Fibroblast of lung (primary cell): ENCODE results near the gene GBX2. TPM values are rescaled to one million over a fixed set of nuclear protein-coding genes. Genes with fewer than 3 reads are reported as not detected.

Experiments
- DNase-seq, 2 donors: peaks; one replicate each; pipeline versions ENCODE4 v3.0.0 to v3.0.0-alpha.2; 2010; ENCODE audit warnings: low read depth in 2 of 2
- H2AFZ ChIP-seq: 2 replicates; pipeline ENCODE4 v1.5.1; 2012; ENCODE audit warnings: low read length, control low read depth, inconsistent platforms
- H3K27ac ChIP-seq: 2 replicates; pipeline ENCODE4 v1.5.1; 2011; ENCODE audit warnings: low read length, control low read depth; ENCODE audit not compliant: insufficient read depth
- H3K27me3 ChIP-seq: 2 replicates; pipeline ENCODE4 v1.5.1; 2011; ENCODE audit warnings: mild to moderate bottlenecking, low read length; ENCODE audit not compliant: control insufficient read depth, insufficient read depth
- H3K36me3 ChIP-seq: 2 replicates; pipeline ENCODE4 v1.5.1; 2011; ENCODE audit warnings: low read length; ENCODE audit not compliant: control insufficient read depth, insufficient read depth
- H3K4me1 ChIP-seq: 2 replicates; pipeline ENCODE4 v1.5.1; 2011; ENCODE audit warnings: low read length; ENCODE audit not compliant: control insufficient read depth, insufficient read depth; ENCODE audit errors: extremely low read depth
- H3K4me2 ChIP-seq: 2 replicates; pipeline ENCODE4 v1.5.1; 2011; ENCODE audit warnings: low read length, control low read depth; ENCODE audit not compliant: insufficient read depth; ENCODE audit errors: extremely low read depth
- H3K4me3 ChIP-seq, 4 experiments: fragments of 200-600 bp in 1 of 4; sonication (generic) in 1 of 4; replicated peaks in 1 of 4; 2 replicates each; pipeline ENCODE4 v1.5.1; 2011 to 2016; ENCODE audit warnings: low read length in 4 of 4, low read depth in 3 of 4, mild to moderate bottlenecking in 3 of 4, control low read depth in 2 of 4, inconsistent platforms in 1 of 4, mixed read lengths in 1 of 4; ENCODE audit not compliant: insufficient read depth in 1 of 4; ENCODE audit errors: control extremely low read depth in 1 of 4
- H3K79me2 ChIP-seq: 2 replicates; pipeline ENCODE4 v1.5.1; 2012; ENCODE audit warnings: mild to moderate bottlenecking, low read length, inconsistent platforms; ENCODE audit not compliant: control insufficient read depth, insufficient read depth
- H3K9ac ChIP-seq: 2 replicates; pipeline ENCODE4 v1.5.1; 2011; ENCODE audit warnings: mild to moderate bottlenecking, low read length, control low read depth; ENCODE audit not compliant: insufficient read depth
- H3K9me3 ChIP-seq: 2 replicates; pipeline ENCODE4 v1.5.1; 2012; ENCODE audit warnings: low read depth, low read length; ENCODE audit not compliant: control insufficient read depth, insufficient read depth
- H4K20me1 ChIP-seq: 2 replicates; pipeline ENCODE4 v1.5.1; 2011; ENCODE audit warnings: low read length; ENCODE audit not compliant: control insufficient read depth, insufficient read depth; ENCODE audit errors: extremely low read depth
- EZH2 ChIP-seq: IDR thresholded peaks from 2 replicates; pipeline ENCODE4 v1.5.1; 2012; ENCODE audit warnings: low read length, control low read depth, mild to moderate bottlenecking; ENCODE audit errors: missing control alignments
- polyA plus RNA-seq, 2 donors: library from polyadenylated mRNA; depleted of rRNA in 1 of 2; stranded (reverse) in 1 of 2; unstranded in 1 of 2; fragments of >200 nt; gene quantifications; 2 replicates each; pipeline ENCODE4 v1.2.1, GENCODE V29; 2011 to 2012; ENCODE audit warnings: missing spikeins in 1 of 2
- total RNA-seq: library from RNA; depleted of rRNA; stranded (reverse); fragments of >200 nt; gene quantifications from 2 replicates; pipeline ENCODE4 v1.2.1, GENCODE V29; 2014
- TF ChIP-seq, protein P1 (sequence below), 2 donors: IDR thresholded peaks in 1 of 2; conservative IDR thresholded peaks in 1 of 2; 1 replicate in 1 of 2; 2 replicates in 1 of 2; pipeline ENCODE4 v1.5.1; 2011 to 2012; ENCODE audit warnings: low read length in 2 of 2, control low read depth in 1 of 2, inconsistent platforms in 1 of 2, low read depth in 1 of 2, mild to moderate bottlenecking in 1 of 2

GBX2 gene
- total and polyA plus RNA-seq, 2 donors (not counting 1 experiment from before 2014, with no cell fraction given): 0.25 TPM; not detected in 1

DNA sequence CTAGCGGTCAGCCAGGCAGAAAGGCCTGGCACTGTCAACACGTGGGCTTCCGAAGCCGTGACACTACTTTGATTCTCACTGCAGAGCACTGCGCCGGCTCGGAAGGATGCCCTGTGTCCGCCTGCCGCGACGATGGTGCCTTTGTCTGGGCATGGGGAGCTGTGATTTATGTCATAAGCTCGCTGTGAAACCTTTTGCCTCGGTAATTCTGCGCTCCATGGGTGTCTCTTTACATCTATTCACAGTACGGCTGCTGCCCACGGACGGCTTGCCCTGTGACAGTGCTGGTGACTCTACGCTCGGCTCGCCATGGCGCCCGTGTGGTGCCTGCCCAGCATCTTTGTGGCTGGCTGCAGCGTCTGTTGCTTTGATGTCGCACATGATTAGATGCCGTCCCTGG, 43.1 kb upstream of the GBX2 start:
- no peak for DNase-seq
- H3K4me3 ChIP-seq: no peak overlapping the region
- H3K27me3 ChIP-seq: no peaks in the 10 kb centered on the region
- H2AFZ ChIP-seq: no peak overlapping the region
- H3K36me3 ChIP-seq: no peaks in the 10 kb centered on the region
- H4K20me1 ChIP-seq: no peaks in the 10 kb centered on the region
- H3K79me2 ChIP-seq: no peaks in the 10 kb centered on the region
- H3K4me1 ChIP-seq: no peaks in the 10 kb centered on the region
- H3K4me2 ChIP-seq: no peak overlapping the region
- no peak overlapping the region for H3K27ac ChIP-seq
- H3K9ac ChIP-seq: no peak overlapping the region
- no peaks in the 10 kb centered on the region for H3K9me3 ChIP-seq
- TF ChIP-seq, protein P1, sequence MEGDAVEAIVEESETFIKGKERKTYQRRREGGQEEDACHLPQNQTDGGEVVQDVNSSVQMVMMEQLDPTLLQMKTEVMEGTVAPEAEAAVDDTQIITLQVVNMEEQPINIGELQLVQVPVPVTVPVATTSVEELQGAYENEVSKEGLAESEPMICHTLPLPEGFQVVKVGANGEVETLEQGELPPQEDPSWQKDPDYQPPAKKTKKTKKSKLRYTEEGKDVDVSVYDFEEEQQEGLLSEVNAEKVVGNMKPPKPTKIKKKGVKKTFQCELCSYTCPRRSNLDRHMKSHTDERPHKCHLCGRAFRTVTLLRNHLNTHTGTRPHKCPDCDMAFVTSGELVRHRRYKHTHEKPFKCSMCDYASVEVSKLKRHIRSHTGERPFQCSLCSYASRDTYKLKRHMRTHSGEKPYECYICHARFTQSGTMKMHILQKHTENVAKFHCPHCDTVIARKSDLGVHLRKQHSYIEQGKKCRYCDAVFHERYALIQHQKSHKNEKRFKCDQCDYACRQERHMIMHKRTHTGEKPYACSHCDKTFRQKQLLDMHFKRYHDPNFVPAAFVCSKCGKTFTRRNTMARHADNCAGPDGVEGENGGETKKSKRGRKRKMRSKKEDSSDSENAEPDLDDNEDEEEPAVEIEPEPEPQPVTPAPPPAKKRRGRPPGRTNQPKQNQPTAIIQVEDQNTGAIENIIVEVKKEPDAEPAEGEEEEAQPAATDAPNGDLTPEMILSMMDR (conservative IDR thresholded peaks at IDR 0.05 in 1 of 2, IDR thresholded peaks at IDR 0.05 in 1 of 2; ENCODE audit: low read depth in 1 of 2, low read length in 2 of 2): no peak

DNA sequence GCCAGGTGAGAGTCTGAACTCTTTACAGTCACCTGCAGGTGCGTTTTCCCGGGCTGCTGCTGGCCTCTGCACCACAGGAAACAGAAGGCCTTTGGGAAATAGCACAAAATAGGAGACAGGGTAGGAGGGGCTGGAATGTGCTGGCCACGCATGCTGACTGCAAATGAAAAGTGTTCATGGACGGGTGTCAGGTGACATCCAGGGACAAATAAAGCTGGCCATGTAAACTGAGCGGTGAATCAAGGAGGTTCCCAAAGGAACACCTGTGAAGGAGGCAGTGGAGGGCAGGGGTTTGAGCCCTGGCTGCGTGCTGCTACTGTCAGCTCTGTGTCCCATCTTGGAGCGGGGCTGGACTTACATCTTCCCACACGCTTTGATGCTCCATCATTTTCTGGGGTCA, 42.4 kb upstream of the GBX2 start:
- H3K36me3 ChIP-seq: no peaks in the 10 kb centered on the region
- no peaks in the 10 kb centered on the region for H3K9me3 ChIP-seq
- TF ChIP-seq, protein P1 (conservative IDR thresholded peaks at IDR 0.05 in 1 of 2, IDR thresholded peaks at IDR 0.05 in 1 of 2; ENCODE audit: low read depth in 1 of 2, low read length in 2 of 2): no peak
- no peaks in the 10 kb centered on the region for H3K79me2 ChIP-seq
- H2AFZ ChIP-seq: no peak overlapping the region
- no peaks in the 10 kb centered on the region for H3K4me1 ChIP-seq
- H3K27ac ChIP-seq: no peak overlapping the region
- H3K4me3 ChIP-seq: no peak overlapping the region
- DNase-seq: no peak
- no peaks in the 10 kb centered on the region for H3K27me3 ChIP-seq
- H3K4me2 ChIP-seq: no peak overlapping the region
- no peaks in the 10 kb centered on the region for H4K20me1 ChIP-seq
- no peak overlapping the region for H3K9ac ChIP-seq

- no peaks in the 10 kb centered on the region for H3K79me2 ChIP-seq
Measured at GRCh38 chr2:236209996-236210395, 41.8 kb upstream of the GBX2 start.

More at GRCh38 chr2:236209996-236210395, 41.8 kb upstream of the GBX2 start:
- Histone ChIP-seq H3K27me3 (no peaks in the 10 kb centered on the region), H3K4me3 (no peak overlapping the region), H3K36me3 (no peaks in the 10 kb centered on the region), H3K27ac (no peak overlapping the region), H4K20me1 (no peaks in the 10 kb centered on the region), H3K9me3 (no peaks in the 10 kb centered on the region), H3K4me2 (no peak overlapping the region), H3K9ac (no peak overlapping the region), H2AFZ (no peak overlapping the region), H3K4me1 (no peaks in the 10 kb centered on the region)
- DNase-seq: no peak
- TF ChIP-seq, protein P1 (conservative IDR thresholded peaks at IDR 0.05 in 1 of 2, IDR thresholded peaks at IDR 0.05 in 1 of 2; ENCODE audit: low read depth in 1 of 2, low read length in 2 of 2): no peak
- no peak for TF ChIP-seq EZH2
